Measurements from ENCODE around the gene TRIM4.
"Not testable (repeated sequence)": the region's sequence is repeated elsewhere in the genome, so short reads cannot be mapped to it uniquely, and the experiment has no call there.

- not testable (repeated sequence) for TF ChIP-seq ZFP30 (CRISPR knock-in tag; IDR thresholded peaks at IDR 0.05); TSHZ2 (CRISPR knock-in tag; IDR thresholded peaks at IDR 0.05); TCF4 (CRISPR knock-in tag; IDR thresholded peaks at IDR 0.05; ENCODE audit: borderline replicate concordance); ISL1 (CRISPR knock-in tag; IDR thresholded peaks at IDR 0.05); RARB (CRISPR knock-in tag; IDR thresholded peaks at IDR 0.05); ZC3H10 (CRISPR knock-in tag; IDR thresholded peaks at IDR 0.05); PATZ1 (CRISPR knock-in tag; IDR thresholded peaks at IDR 0.05; ENCODE audit: borderline replicate concordance); PPARA (CRISPR knock-in tag; IDR thresholded peaks at IDR 0.05; ENCODE audit: borderline replicate concordance); TOX (CRISPR knock-in tag; IDR thresholded peaks at IDR 0.05; ENCODE audit: borderline replicate concordance); ARNTL (CRISPR knock-in tag; IDR thresholded peaks at IDR 0.05; ENCODE audit: borderline replicate concordance, low read depth); BACH2 (CRISPR knock-in tag; IDR thresholded peaks at IDR 0.05; ENCODE audit: borderline replicate concordance)
- TF ChIP-seq, protein P1, sequence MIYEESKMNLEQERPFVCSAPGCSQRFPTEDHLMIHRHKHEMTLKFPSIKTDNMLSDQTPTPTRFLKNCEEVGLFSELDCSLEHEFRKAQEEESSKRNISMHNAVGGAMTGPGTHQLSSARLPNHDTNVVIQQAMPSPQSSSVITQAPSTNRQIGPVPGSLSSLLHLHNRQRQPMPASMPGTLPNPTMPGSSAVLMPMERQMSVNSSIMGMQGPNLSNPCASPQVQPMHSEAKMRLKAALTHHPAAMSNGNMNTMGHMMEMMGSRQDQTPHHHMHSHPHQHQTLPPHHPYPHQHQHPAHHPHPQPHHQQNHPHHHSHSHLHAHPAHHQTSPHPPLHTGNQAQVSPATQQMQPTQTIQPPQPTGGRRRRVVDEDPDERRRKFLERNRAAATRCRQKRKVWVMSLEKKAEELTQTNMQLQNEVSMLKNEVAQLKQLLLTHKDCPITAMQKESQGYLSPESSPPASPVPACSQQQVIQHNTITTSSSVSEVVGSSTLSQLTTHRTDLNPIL (CRISPR knock-in tag; IDR thresholded peaks at IDR 0.05; ENCODE audit: low read depth): not testable (repeated sequence)
Measured at GRCh38 chr7:99890348-99890747, 29.0 kb downstream of the TRIM4 start.
